NCI-H510A treated with DMSO at 0.1 percent for 48 hours (cell line): ENCODE data around the gene MUC6.

Experiments
- DNase-seq: peaks from one replicate; lab custom pipeline; 2025; lab: John Stamatoyannopoulos, UW

Gene MUC6

GRCh38 chr11:1052133-1053011 is 15.9 kb upstream of the MUC6 start:
- no peak for DNase-seq

- no peak for DNase-seq
These were observed 15.0 kb upstream of the MUC6 start for GRCh38 chr11:1051356-1052132.

- peak; percentile 54 for DNase-seq
These were observed 14.2 kb upstream of the MUC6 start for GRCh38 chr11:1050581-1051355.

- DNase-seq = no peak
These were observed 13.5 kb upstream of the MUC6 start for GRCh38 chr11:1049911-1050580.

GRCh38 chr11:1049431-1049891 is 12.9 kb upstream of the MUC6 start:
- DNase-seq = no peak

GRCh38 chr11:1049071-1049405 is 12.5 kb upstream of the MUC6 start:
- no peak for DNase-seq

GRCh38 chr11:1048375-1049070 is 12.0 kb upstream of the MUC6 start:
- no peak for DNase-seq

GRCh38 chr11:1047595-1048156 is 11.2 kb upstream of the MUC6 start:
- no peak for DNase-seq

- DNase-seq = no peak
These were observed 7.6 kb upstream of the MUC6 start for GRCh38 chr11:1044160-1044559.

- no peak for DNase-seq
These were observed 7.1 kb upstream of the MUC6 start for GRCh38 chr11:1043563-1044096.

GRCh38 chr11:1042626-1043562 is 6.4 kb upstream of the MUC6 start:
- no peak for DNase-seq

GRCh38 chr11:1041936-1042608 is 5.6 kb upstream of the MUC6 start:
- DNase-seq = no peak

GRCh38 chr11:1041471-1041870 is 5.0 kb upstream of the MUC6 start:
- no peak for DNase-seq

GRCh38 chr11:1041149-1041467 is 4.6 kb upstream of the MUC6 start:
- no peak for DNase-seq

- no peak for DNase-seq
These were observed 4.1 kb upstream of the MUC6 start for GRCh38 chr11:1040428-1041148.

- no peak for DNase-seq
These were observed 3.2 kb upstream of the MUC6 start for GRCh38 chr11:1039481-1040427.

- no peak for DNase-seq
These were observed 2.4 kb upstream of the MUC6 start for GRCh38 chr11:1038921-1039320.
